GM21390 (cell line): ENCODE measurements around the gene GRK4.
"Not testable (repeated sequence)": the region's sequence is repeated elsewhere in the genome, so short reads cannot be mapped to it uniquely, and the experiment has no call there.

Experiments used
- ATAC-seq: cut with Tn5 transposase; IDR thresholded peaks from one replicate; pipeline ENCODE4 v1.9.1; 2021; ENCODE audit not compliant: unreplicated experiment

GRK4 gene

GRCh38 chr4:2958446-2958845, 4.9 kb upstream of the GRK4 start:
- ATAC-seq, result no peak

- not testable (repeated sequence) for ATAC-seq
These were observed 2.9 kb upstream of the GRK4 start for GRCh38 chr4:2960450-2960849.

DNA sequence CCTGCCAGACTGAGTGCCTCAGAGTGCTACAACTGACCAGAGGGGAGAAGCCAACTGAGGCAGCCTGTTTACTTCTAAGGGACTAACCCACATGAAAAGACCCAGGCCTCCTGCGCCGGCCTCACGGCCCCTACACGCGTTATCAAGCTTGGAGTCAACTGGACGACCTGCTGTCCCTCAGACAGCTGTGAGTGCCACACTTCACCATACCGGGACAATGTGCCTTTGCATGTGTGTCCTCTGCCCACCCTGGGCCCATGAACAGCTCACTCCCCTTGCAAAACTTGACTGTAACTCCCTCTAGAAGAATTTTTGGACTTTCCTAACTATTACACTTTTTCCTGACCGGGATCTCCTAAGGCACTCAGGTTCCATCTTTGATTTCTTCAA, 2.0 kb upstream of the GRK4 start:
- ATAC-seq, result no peak

DNA sequence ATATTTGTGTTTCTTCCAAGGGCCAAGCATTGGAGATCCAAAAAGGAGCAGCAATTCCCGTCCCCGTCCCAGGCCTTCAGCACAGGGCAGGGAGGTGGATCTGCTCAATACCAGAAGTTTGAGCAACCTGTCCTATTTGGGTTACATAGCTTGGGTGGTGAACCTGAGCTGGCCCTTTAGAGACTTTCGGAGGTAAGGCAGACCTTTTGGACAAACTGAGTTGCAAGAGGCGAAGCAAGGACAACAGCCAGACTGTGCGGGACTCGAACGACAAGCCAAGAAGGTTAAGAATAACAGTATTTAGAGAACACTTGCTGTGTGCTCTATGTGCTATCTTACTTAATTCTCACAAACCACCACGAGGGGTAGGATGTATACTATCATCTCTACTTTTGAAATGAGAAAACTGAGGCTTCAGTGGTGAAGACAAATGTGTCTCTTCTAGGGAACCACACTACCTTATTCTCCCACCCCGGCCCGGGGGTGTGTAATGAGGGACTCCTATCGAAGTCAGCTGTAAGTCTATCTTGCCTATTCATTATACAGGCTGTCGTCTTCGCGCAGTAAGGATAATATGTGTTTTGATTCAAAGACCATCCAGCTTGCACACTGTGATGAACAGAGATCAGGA, 1.4 kb upstream of the GRK4 start:
- no peak for ATAC-seq

GRCh38 chr4:2962614-2963174, 677 bp upstream of the GRK4 start:
- peak; percentile 24 for ATAC-seq

DNA sequence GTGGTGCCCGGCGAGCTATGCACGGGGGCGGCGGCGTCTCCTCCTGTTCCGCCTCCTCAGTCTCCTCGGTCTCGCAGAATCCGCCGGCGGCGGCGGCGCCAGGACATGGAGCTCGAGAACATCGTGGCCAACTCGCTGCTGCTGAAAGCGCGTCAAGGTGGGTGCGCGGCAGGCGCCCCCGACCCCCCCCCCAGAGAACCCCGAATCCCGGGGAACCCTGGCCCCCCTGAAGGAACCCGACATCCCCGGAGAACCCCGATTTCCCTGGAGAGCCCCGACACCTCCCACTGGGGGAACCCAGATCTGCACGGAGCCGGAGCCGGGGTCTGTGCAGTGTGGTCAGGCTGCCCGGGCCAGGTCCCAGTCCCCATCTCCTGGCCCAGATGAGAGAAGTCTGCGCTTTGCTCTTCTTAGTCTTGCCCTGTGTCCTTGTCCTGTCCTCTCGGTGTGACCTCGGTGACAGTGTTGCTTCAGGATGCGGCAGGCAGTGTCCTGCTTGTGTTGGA, 648 bp downstream of the GRK4 start:
- ATAC-seq, result peak; percentile 34

DNA sequence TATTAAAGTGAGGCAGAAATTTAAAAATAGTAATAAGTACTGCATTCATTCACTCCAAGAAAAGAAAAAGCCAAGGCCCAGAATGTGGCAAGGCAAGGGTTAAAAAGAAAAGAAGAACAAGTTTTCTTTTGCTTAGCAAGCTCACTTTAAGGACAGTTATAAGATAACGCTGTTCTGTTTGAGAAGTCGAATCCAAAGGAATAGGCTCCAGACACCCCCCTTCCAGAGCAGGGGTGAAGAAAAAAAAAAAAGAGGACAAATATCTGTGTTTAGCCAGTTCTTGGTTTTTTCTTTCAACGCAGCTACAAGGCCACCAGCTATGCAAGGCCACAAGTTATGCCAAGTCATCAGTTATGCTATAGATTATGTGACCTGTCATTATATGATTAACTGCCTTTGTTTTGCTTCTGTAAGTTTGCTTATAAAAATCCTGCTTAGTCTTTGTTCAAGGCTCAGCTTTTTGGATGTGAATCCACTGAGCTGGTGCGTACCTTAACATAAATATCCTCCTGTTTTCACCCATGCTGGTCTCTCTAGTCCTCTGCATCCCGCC, 1.4 kb downstream of the GRK4 start:
- ATAC-seq, result no peak

GRCh38 chr4:2965262-2965661, 1.9 kb downstream of the GRK4 start:
- ATAC-seq, result no peak

GRCh38 chr4:2968381-2968780, 5.0 kb downstream of the GRK4 start:
- ATAC-seq, result no peak

- no peak for ATAC-seq
These were observed 7.9 kb downstream of the GRK4 start for GRCh38 chr4:2971275-2971674.

GRCh38 chr4:2977211-2978088, 14.1 kb downstream of the GRK4 start:
- no peak for ATAC-seq

- no peak for ATAC-seq
These were observed 18.0 kb downstream of the GRK4 start for GRCh38 chr4:2981256-2981819.

GRCh38 chr4:2982012-2982411, 18.6 kb downstream of the GRK4 start:
- ATAC-seq, result no peak

DNA sequence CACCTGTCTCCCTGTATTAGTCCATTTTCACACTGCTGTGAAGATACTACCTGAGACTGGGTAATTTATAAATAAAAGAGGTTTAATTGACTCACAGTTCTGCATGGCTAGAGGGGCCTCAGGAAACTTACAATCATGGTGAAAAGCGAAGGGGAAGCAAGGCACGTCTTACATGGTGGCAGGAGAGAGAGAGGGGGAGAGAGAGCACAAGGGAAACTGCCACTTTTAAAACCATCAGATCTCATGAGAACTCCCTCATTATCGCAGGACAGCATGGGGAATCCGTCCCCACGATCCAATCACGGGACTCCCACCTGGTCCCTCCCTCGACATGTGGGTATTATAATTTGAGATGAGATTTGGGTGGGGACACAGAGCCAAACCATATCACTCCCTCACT, 20.3 kb downstream of the GRK4 start:
- not testable (repeated sequence) for ATAC-seq

GRCh38 chr4:2991243-2991642, 27.9 kb downstream of the GRK4 start:
- no peak for ATAC-seq

GRCh38 chr4:2994917-2995316, 31.5 kb downstream of the GRK4 start:
- ATAC-seq, result no peak

DNA sequence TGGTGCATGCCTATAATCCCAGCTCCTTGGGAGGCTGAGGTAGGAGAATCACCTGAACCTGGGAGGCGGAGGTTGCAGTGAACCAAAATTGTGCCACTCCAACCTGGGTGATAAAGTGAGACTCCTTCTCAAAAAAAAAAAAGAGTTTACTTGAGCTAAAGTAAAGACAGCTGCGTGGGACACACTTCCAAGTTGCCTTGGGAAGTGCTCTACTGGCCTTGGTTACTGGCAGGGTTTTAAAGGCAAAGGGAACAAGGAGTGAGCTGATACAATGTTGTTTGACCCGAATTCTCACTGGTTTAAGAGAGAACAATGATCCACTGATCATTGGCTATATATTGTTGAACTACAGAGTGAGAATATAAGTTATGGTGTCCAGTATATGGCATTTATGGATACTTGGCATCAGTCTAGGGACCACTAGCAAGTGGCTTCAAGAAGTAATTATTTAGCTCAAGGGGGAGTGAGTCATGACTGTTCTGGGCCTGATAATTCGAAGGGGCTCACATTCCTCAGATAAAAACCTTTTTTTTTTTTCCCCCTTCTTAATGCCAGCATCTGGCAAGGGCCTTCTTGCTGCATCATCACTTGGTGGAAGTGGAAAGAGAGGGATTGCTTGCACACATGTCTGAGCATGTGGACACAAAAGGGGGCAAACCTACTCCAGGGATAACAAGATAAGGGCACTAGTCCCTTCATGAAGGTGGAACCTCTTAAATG, 32.3 kb downstream of the GRK4 start:
- no peak for ATAC-seq

DNA sequence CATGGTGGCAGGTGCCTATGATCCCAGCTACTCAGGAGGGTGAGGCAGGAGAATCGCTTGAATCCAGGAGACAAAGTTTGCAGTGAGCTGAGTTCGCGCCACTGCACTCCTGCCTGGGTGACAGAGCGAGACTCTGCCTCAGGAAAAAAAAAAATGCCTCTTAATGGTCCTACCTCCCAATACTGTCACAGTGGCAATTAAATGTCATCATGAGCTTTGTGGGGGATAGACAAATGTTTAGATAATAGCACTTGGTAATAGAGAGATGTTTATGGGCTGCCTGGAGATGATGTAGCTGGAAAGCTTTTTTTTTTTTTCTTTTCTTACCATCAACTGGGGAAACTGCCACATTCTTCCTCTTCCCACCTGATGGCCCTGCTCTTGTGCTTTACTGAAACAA, 33.0 kb downstream of the GRK4 start:
- ATAC-seq, result no peak

DNA sequence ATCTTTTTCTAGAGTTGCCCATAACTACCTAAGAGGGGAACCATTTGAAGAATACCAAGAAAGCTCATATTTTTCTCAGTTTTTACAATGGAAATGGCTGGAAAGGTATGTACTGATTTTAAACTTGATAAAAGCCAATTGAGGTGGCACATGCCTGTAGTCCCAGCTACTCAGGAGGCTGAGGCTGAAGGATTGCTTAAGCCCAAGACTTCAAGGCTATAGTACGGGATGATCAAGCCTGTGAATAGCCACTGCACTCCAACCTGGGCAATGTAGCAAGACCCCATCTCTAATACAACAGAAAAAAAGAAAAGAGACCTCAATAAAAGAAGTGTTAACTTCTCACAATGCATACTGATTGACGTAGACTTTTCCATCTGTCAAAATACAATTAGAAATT, 44.4 kb downstream of the GRK4 start:
- ATAC-seq, result no peak

DNA sequence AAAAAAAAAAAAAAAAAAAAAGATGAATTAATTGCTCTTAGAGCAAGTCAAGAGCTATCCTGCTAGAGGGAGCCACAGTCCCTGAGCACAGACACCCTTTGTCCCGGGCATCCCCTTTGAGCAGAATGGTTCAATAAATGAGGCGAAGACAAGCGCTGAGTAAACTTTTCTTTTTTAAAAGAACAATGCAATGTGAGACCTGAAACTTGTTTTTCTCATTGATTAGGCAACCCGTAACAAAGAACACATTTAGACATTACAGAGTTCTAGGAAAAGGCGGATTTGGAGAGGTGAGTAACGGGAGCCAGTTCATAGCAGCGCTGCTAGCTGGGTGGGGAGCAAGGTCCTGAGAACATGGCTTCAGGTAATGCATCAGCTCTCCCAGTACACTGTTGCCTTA, 46.1 kb downstream of the GRK4 start:
- no peak for ATAC-seq

GRCh38 chr4:3010577-3010976, 47.2 kb downstream of the GRK4 start:
- ATAC-seq, result no peak
